ENCODE results near the gene CLEC11A.

DNA sequence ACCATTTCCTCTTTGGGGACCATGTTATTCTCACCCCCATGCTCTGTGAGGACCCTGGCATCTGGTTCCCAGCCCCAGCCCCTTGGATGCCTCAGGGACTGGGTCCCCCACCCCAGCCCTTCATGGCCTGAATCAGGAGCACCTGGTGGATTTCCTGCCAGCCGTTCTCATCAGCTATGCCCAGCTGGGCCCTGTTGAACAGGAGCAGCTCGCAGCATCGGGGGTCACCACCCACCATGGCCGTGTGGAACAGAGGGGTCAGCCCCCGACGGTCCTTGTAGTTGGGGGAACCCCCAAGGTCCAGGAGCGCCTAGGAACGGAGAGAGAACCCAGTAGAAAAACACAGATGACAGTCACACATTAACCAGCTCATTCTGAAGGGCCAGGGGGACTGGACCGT, 11.4 kb upstream of the CLEC11A start:
- TF ChIP-seq EZH2 (IDR thresholded peaks at IDR 0.05; ENCODE audit: insufficient read depth, poor library complexity, severe bottlenecking) = no peak
- TF ChIP-seq EZH2phosphoT487 (IDR thresholded peaks at IDR 0.05; ENCODE audit: insufficient read depth, low read depth) = no peak

Data from GM23248 (cell line).